K562 (cell line): ENCODE data around the gene SETD7. TPM values are rescaled to one million over a fixed set of nuclear protein-coding genes. Genes with fewer than 3 reads are reported as not detected.

Source experiments
- ATAC-seq: fragments of 200-7000 bp; cut with Tn5 transposase; 3 replicates; pipeline ENCODE4 v1.9.1; 2020; ENCODE audit warnings: moderate library complexity
- BruUV-seq: library from RNA; stranded (reverse); fragments of 400-500 nt; replicated peaks from 2 replicates; lab custom pipeline; 2021; lab: Mats Ljungman, UMichigan
- CTCF ChIA-PET: fragments of 300-600 bp; formaldehyde crosslinking; extraction: SDS; loops from one replicate; lab custom pipeline; 2021; ENCODE audit warnings: low intra/inter-chr PET ratio; lab: Yijun Ruan, JAX
- POLR2A ChIA-PET: fragments of 300-600, 350-650 bp; sonication (Branson Sonifier 250); formaldehyde crosslinking; extraction: SDS; loops from one replicate; lab custom pipeline; 2021; ENCODE audit warnings: antibody characterized with exemption, inconsistent platforms; lab: Yijun Ruan, JAX
- DNase-seq, 4 experiments: peaks; one replicate each; pipeline versions ENCODE4 v3.0.0 to v3.0.0-alpha.2; 2011 to 2018; ENCODE audit warnings: low spot score in 3 of 4, mixed read lengths in 3 of 4; ENCODE audit errors: extremely low read depth in 1 of 4
- FAIRE-seq: peaks from 2 replicates; lab custom pipeline; 2011; peaks lifted over from hg19 to GRCh38; lab: Jason Lieb, UNC
- H2AFZ ChIP-seq: 2 replicates; pipeline ENCODE4 v1.6.0; 2011; ENCODE audit warnings: low read depth, low read length, control low read depth, inconsistent platforms
- H3K27ac ChIP-seq: fragments of 200-600 bp; 3 replicates; pipeline ENCODE4 v1.8.0; 2011; ENCODE audit warnings: low read depth, mild to moderate bottlenecking, control low read depth, inconsistent platforms, low read length, moderate library complexity, mixed read lengths; ENCODE audit errors: extremely low read depth
- H3K27me3 ChIP-seq, 2 experiments: fragments of 300-600 bp in 1 of 2; 2 replicates in 1 of 2; 3 replicates in 1 of 2; pipeline versions ENCODE4 v1.6.0 to v1.8.0; 2011; ENCODE audit warnings: inconsistent platforms in 2 of 2, low read length in 2 of 2, mild to moderate bottlenecking in 1 of 2, mixed read lengths in 1 of 2, moderate library complexity in 1 of 2; ENCODE audit not compliant: control insufficient read depth in 2 of 2, insufficient read depth in 2 of 2
- H3K36me3 ChIP-seq: fragments of 300-600 bp; 3 replicates; pipeline ENCODE4 v1.8.0; 2011; ENCODE audit warnings: mild to moderate bottlenecking, low read length, inconsistent platforms; ENCODE audit not compliant: control insufficient read depth, insufficient read depth
- H3K4me1 ChIP-seq, 2 experiments: fragments of 200-600 bp in 1 of 2; replicated peaks in 1 of 2; 2 replicates in 1 of 2; 3 replicates in 1 of 2; pipeline versions ENCODE4 v1.5.1 to v1.8.0; 2011; ENCODE audit warnings: inconsistent platforms in 2 of 2, low read length in 2 of 2, mild to moderate bottlenecking in 1 of 2, mixed read lengths in 1 of 2, moderate library complexity in 1 of 2; ENCODE audit not compliant: control insufficient read depth in 2 of 2, insufficient read depth in 2 of 2
- H3K4me2 ChIP-seq: 2 replicates; pipeline ENCODE4 v1.6.1; 2011; ENCODE audit warnings: low read length, control low read depth, inconsistent platforms, mixed read lengths; ENCODE audit not compliant: insufficient read depth
- H3K4me3 ChIP-seq: fragments of 200-600 bp; sonication (generic), shearing (Covaris generic); 2 replicates; pipeline ENCODE4 v1.5.1; 2016; ENCODE audit warnings: control low read depth, inconsistent platforms
- H3K79me2 ChIP-seq: fragments of 200-600 bp; 3 replicates; pipeline ENCODE4 v1.8.0; 2011; ENCODE audit warnings: low read length, inconsistent platforms; ENCODE audit not compliant: control insufficient read depth, insufficient read depth
- H3K9ac ChIP-seq, 2 experiments: 2 replicates each; pipeline versions ENCODE4 v1.6.0 to v1.6.1; 2011; ENCODE audit warnings: low read depth in 2 of 2, low read length in 2 of 2, control low read depth in 1 of 2, inconsistent platforms in 1 of 2, mild to moderate bottlenecking in 1 of 2, mixed read lengths in 1 of 2; ENCODE audit not compliant: insufficient read depth in 1 of 2
- H3K9me1 ChIP-seq: one replicate; pipeline ENCODE4 v1.6.0; 2011; ENCODE audit warnings: inconsistent platforms, mild to moderate bottlenecking, low read length, moderate library complexity; ENCODE audit not compliant: control insufficient read depth, insufficient read depth
- H3K9me3 ChIP-seq: replicated peaks from 2 replicates; pipeline ENCODE4 v1.5.1; 2011; ENCODE audit warnings: low read depth, low read length, inconsistent platforms; ENCODE audit not compliant: control insufficient read depth, insufficient read depth
- H4K20me1 ChIP-seq: replicated peaks from 2 replicates; pipeline ENCODE4 v1.6.1; 2011; ENCODE audit warnings: low read length, inconsistent platforms, mixed read lengths; ENCODE audit not compliant: control insufficient read depth, insufficient read depth
- HDAC1 ChIP-seq, 2 experiments: fragments of 450-650 bp; IDR thresholded peaks; 2 replicates each; pipeline ENCODE4 v1.6.1; 2016 to 2017; ENCODE audit warnings: inconsistent platforms in 1 of 2, mild to moderate bottlenecking in 1 of 2, moderate library complexity in 1 of 2
- RREB1 ChIP-seq: fragments of 250-450 bp; sonication (Bioruptor Pico); IDR thresholded peaks from 2 replicates; pipeline ENCODE4 v1.4.0; 2020
- ZBTB5 ChIP-seq: fragments of 450-650 bp; IDR thresholded peaks from 2 replicates; pipeline ENCODE4 v1.6.1; 2017; ENCODE audit warnings: antibody characterized with exemption
- WGBS: fragments of 100-300 bp; shearing (Covaris generic); methylation state at CpG from one replicate; pipeline ENCODE4 v1.1.6; 2016; ENCODE audit warnings: low coverage, mixed read lengths; ENCODE audit not compliant: insufficient coverage; ENCODE audit errors: missing lambda C conversion rate; 5-methylcytosine and 5-hydroxymethylcytosine counted together
- in situ Hi-C: fragments of 300-500 bp; cut with MboI; formaldehyde crosslinking; loops from 4 replicates; pipeline ENCODE4 v1.15.0; 2018; ENCODE audit warnings: inconsistent platforms, mixed read lengths
- intact Hi-C: fragments of 100-400 bp; cut with micrococcal nuclease; formaldehyde crosslinking; loops from 2 replicates; pipeline ENCODE4 v1.14.2; 2022
- polyA plus RNA-seq, 8 experiments: library from polyadenylated mRNA; depleted of rRNA in 4 of 8; stranded (reverse) in 5 of 8; unstranded in 3 of 8; fragments of >200 nt; fragmentation: Nextera tagmentation in 2 of 8; fragmentation: Illumina TruSeq in 1 of 8; extraction: Ambion mirVana in 2 of 8; extraction: Trizol in 1 of 8; gene quantifications; 2 replicates each; pipeline versions ENCODE4 v1.2.1 to v1.2.3, GENCODE V29; 2011 to 2014; ENCODE audit warnings: inconsistent platforms in 1 of 8, missing spikeins in 1 of 8
- total RNA-seq, 7 experiments: library from RNA; depleted of rRNA in 6 of 7; stranded (reverse); fragments of >200 nt in 6 of 7; fragmentation: Illumina TruSeq in 2 of 7; extraction: Trizol in 2 of 7; gene quantifications; 2 replicates each; pipeline versions ENCODE4 v1.2.1 to v1.2.3, GENCODE V29; 2011 to 2021; ENCODE audit warnings: low replicate concordance in 1 of 7

SETD7 gene
- total and polyA plus RNA-seq, 9 of the 15 experiments (the other 6 are each of a cell fraction or from before 2014, with no cell fraction given): 0.37 to 2.4 (median 1.7) TPM

GRCh38 chr4:139524062-139524631 is 31.9 kb downstream of the SETD7 start (continued):
- TF ChIP-seq RREB1 (CRISPR knock-in tag): no peak

- H3K79me2 ChIP-seq: no peaks in the 10 kb centered on the region
- no peak overlapping the region for H3K27ac ChIP-seq
- 0% methylated on average over 1 of the region's 1 CpG for WGBS
- H3K27me3 ChIP-seq: 0 out of 5 replicates have a peak, but pooled peaks cover 2 to 4% of the 10 kb centered on the region in 2 experiments
- DNase-seq (no peak), ATAC-seq (no peak), FAIRE-seq (no peak)
- intact Hi-C loops: no loop called here
- TF ChIP-seq ZBTB5: no peak
- TF ChIP-seq HDAC1 (IDR thresholded peaks at IDR 0.05): no peak
- H3K4me3 ChIP-seq: no peak overlapping the region
- in situ Hi-C loops: no loop called here
- ChIA-PET POLR2A (no interaction called here), CTCF (no interaction called here)
- no peak overlapping the region for H3K4me2 ChIP-seq
- H2AFZ ChIP-seq: no peak overlapping the region
- H4K20me1 ChIP-seq: no peaks in the 10 kb centered on the region
- no peak overlapping the region for H3K9ac ChIP-seq
- H3K9me3 ChIP-seq: no peaks in the 10 kb centered on the region
- H3K36me3 ChIP-seq: no peaks in the 10 kb centered on the region
- H3K9me1 ChIP-seq: no peaks in the 10 kb centered on the region
- H3K4me1 ChIP-seq: no peaks in the 10 kb centered on the region
- BruUV-seq: no TSS peak
These were observed 32.9 kb downstream of the SETD7 start for GRCh38 chr4:139523076-139523475.
